NCI-H146 treated with DMSO at 0.1 percent for 48 hours (cell line): ENCODE data around the gene MGAT4A.
"Not testable (repeated sequence)": the region's sequence is repeated elsewhere in the genome, so short reads cannot be mapped to it uniquely, and the experiment has no call there.

Experiments
- DNase-seq: peaks from one replicate; lab custom pipeline; 2025; ENCODE audit not compliant: unreplicated experiment; lab: John Stamatoyannopoulos, UW

Gene MGAT4A

DNA sequence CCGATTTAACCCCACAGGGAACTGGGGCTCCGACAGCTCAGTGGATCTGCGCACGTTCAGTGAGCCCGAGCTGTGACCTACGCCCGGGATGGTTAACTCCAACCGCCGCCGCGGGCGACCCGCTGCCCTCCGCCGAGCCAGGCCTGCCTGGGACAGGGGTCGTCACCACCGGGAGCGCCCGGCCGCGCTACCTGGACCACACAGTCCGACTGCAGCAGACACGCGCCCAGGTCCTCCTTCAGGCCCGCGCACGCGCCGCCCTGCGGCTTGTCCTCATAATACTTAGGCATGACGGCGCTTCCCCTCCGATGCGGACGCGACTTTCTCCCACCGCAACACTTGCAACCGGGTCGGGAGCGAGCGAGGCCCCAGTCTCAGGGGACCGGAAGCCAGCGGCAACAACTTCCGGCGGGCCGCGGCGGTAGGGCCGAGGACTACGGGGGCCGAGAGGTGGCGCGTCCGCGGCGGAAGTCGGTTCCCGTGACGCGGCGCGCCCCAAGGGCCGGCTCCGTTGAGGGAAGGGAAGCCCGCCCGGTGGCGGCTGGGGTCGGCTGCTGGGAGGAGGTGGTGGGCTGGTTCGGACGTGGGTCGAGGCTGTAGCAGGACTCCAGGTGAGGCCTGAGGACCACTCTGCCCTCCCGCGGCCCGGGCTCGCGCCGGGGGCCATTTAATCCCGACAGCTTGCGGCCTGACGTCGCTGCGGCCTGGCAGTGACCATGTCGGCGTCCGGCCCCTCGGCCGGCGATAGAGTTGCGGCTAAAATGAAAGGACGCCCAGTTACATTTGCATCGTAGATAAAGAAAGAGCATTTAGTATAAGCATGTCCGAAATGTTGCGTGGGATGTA lies 122.6 kb downstream of the MGAT4A start, which contains the start of the genes COA5 and UNC50:
TSS of gene COA5 (minus strand) at position 397 of the 846 bp plus-strand sequence. CDS start at position 290, 107 bp downstream.
TSS of gene UNC50 (plus strand) at position 474 of the 846 bp plus-strand sequence. CDS start 1,171 bp downstream, outside the sequence.
- peak; percentile 75 for DNase-seq

DNA sequence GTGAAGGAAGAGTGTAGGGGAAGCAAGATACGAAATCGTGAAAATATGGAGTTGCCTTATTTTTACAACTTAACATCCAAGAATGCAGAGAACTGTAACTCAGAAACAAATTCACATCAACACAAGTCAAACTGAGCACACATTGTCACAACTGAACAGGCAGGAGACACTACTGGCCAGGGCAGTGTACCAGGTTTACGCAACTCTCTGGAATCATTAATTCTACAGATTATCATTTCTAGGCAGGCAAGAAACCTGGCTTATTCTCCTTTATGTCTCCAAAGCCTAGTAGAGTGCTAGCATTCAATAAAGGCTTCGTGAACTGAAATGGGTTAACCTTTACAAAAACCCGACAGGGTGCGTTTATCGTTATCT lies 123.2 kb downstream of the MGAT4A start:
- no peak for DNase-seq

- DNase-seq: no peak
Observed at GRCh38 chr2:98607104-98607503, 123.8 kb downstream of the MGAT4A start.

DNA sequence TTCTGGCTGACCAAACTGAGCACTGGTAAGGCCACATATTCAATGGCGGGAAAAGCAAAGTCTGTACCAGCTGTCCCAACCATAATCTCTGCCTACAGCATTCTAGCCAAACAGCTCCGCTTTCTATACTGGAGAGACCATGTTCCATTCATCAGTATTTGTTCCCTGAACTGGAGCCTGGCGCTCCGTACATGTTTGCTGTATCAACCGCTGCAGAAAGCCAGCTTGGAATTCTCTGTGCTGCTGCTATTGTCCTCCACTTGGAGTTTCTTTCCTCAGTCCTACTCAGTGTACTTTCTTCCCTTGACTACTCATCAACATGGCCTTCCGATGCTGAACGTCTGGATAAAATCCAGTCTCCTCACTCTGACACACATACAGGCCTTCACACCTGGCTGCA lies 124.5 kb downstream of the MGAT4A start:
- DNase-seq: no peak

- DNase-seq: no peak
Observed at GRCh38 chr2:98605076-98605475, 125.9 kb downstream of the MGAT4A start.

DNA sequence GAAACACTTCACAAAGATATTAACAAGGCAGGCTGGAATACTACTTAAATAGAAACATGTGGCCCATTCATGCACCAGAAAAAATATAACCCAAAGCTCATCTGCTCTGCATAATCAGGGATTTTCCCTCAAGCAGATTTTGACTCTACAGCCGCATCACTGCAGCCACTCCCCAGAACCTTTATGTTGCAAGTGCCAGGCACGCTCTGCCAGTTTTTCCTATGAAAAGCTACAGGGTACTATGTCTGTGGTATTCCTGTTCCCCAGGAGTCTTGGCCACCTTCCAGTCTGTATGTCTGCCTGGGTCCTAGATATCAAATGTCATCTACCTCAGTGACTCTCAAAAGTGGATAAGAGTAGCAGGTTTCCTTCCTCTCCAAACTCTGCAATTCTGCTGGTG lies 126.4 kb downstream of the MGAT4A start:
- DNase-seq: no peak

GRCh38 chr2:98601532-98602132 lies 129.3 kb downstream of the MGAT4A start:
- DNase-seq: peak; percentile 40

DNA sequence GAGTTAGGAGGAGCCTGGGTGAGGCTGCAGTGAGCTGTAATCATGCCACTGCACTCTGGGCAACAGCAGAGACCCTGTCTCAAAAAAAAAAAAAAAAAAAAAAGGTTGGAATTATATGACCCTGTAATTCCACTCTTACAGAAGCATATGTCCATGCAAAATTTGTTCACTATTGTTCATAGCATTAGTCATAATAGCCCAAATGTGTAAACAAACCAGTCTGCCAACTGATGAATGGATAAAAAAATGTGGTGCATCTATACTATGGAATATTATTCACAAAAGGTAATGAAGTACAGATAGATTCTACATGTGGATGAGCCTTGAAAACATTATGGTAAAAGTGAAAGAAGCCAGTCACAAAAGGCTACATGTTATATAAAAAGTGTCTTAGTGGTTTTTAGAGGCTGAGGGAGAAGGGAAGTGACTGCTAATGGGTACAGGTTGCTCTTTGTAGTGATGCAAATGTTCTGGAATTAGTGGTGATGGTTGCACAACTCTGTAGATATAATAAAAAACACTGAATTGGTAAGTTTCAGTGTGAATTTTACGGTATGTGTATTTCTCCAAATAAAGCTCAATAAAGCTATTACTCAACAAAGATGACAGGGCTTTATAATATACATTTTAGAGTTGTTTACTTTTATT lies 132.0 kb downstream of the MGAT4A start:
- DNase-seq: no peak

- DNase-seq: not testable (repeated sequence)
Observed at GRCh38 chr2:98594665-98595064, 136.3 kb downstream of the MGAT4A start.

DNA sequence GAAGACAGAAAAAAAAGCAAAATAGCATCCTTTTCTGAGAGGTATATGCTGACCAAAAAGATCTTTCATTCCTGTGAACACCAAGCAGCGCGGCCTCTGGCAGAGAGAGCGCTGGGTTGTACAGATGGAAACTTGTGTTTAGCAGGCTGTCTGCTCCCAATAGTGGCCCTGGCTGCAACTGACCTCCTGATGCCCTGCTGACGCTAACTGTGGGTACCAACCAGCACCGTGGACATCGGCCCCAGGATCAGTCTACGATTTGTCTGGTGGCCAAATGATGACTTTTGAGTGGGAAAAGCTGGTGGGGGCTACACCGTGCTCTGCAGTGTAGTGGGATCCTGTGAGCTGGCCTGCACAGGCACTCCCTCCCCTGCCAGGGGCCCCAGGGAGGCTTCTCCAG lies 138.4 kb downstream of the MGAT4A start:
- no peak for DNase-seq

GRCh38 chr2:98589489-98589888 lies 141.4 kb downstream of the MGAT4A start:
- no peak for DNase-seq

GRCh38 chr2:98588880-98589431 lies 142.0 kb downstream of the MGAT4A start:
- DNase-seq: no peak

DNA sequence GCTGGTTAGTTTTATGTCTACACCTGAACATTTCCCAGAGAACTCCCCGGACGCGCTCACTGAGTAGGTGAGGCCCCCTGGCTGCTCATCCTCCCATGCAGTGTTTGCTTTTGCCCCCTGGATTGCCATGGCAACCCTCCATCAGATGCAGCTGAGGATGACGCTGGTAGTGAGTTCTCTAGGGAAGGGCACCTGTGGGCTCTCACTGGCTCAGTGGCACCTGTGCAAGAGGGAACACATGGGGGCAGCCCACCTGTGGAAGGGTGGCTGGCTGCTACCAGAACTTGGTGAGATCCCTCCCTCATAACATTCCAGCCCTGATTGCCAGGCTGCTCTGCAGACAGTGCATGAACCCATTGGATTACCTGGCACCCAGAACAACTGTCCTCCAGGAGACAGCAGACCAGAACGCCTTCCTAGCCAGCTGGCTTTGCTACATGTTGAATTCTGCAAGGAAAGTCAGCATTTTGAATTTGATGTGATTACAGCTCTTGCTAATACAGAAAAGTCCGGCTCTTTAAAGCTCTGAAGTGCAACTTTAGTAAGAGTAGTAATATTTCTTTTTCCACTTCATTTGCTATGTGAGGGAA lies 144.3 kb downstream of the MGAT4A start:
- no peak for DNase-seq

- DNase-seq: no peak
Observed at GRCh38 chr2:98585386-98585785, 145.5 kb downstream of the MGAT4A start.

DNA sequence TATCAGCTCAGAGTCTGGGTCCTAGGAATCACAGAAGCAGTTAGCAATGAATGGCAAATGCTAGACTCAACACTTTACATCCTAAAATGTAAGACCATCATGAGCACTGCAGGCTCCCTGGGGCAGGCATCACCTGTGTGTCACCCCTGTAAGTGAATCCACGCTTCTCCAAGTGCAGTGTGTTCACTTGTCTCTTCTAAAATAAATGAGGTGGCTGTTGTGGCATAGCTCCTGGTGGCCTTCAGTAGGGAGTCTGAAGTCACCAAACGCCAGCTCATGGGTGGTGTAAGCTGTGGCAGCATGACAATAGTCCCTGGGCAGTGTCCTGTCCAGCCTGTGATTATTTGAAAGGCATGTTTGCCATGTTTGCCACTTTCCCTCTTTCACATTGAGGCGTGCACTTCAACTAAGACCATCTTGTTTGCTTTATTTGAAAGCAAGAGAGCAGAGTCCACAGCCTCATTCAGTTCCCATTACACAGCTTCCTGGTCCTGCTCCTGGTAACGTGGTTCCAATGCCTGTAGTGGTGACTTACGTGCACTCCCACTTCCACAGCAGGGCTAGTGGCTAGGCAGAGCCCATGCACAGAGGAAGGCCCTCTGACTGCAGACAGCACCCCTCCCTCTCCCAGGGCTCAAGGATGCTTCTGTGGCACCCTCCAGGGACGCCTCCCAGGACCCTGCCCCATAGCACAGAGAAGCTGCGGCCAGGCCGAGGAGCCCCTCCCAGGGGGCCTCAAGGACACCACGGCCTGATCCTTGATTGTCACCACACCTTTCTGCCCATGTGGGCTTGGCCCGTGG lies 146.9 kb downstream of the MGAT4A start:
- peak; percentile 49 for DNase-seq

GRCh38 chr2:98583276-98583675 lies 147.7 kb downstream of the MGAT4A start:
- DNase-seq: no peak

DNA sequence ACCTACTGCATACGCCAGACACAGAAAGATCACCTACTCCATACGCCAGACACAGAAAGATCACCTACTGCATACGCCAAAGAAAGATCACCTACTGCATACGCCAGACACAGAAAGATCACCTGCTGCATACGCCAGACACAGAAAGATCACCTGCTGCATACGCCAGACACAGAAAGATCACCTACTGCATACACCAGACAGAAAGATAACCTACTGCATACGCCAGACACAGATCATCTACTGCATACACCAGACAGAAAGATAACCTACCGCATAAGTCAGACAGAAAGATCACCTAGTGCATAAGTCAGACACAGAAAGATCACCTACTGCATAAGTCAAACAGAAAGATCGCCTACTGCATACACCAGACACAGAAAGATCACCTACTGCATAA lies 148.4 kb downstream of the MGAT4A start:
- no peak for DNase-seq

DNA sequence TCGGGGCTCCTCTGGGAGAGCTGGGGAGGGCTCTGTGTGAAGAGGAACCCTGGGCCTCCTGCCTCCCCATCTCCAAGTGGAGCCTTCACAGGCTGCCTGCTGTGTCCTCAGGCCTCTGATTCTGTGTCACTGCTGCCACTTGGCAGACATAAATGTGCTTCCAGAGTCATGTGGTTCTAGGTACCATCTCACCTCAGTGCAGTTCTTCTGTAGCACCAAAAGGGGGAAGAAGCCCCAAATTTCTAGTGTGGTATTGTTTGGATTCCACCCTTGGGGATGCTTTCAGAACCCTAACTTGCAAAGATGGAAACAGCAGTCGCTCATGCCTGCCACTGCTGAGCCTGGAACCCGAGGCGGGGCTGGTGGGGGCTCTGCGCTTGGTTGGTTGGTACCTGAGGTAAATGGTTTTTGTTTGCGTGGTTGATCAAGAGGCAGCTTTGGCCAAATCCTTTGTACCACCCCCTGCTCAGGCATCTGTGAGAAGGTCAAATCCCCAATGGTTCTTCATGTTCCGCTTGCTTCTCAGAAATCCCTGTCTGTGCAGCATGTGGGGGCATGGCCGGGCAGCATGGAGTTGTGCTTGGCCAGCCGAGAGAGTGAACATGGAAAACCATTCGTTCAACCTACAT lies 150.2 kb downstream of the MGAT4A start:
- no peak for DNase-seq

DNA sequence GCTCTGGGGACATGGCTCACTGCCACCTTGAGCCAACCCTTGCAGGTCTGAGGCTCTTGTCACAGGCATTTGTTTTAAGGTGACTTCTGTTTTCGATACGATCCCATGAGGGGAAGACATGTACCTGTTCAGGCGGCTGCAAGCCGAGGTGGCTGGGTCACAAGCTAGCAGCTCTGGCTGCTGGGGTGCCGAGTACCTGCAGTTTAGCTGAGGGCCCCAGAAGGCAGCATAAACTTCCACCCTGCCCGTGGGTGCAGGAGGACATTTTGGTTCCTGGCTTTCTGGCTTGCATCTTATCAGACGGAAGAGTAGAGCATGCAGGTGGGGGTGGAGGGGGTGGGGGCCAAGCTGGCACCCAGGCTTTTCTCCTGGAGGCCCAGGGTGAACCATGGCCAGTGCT lies 151.0 kb downstream of the MGAT4A start:
- no peak for DNase-seq

GRCh38 chr2:98578231-98578630 lies 152.7 kb downstream of the MGAT4A start:
- no peak for DNase-seq
